Embryonic facial prominence (tissue), 1 donor: ENCODE measurements around the gene MAST4.

Experiments
- DNase-seq: peaks from one replicate; pipeline ENCODE4 v3.0.0-alpha.2; 2016; ENCODE audit errors: extremely low spot score

Gene MAST4

GRCh38 chr5:66841264-66841663, 245.1 kb downstream of the MAST4 start:
- DNase-seq, result no peak

- no peak for DNase-seq
These were observed 246.3 kb downstream of the MAST4 start for GRCh38 chr5:66842540-66842939.

GRCh38 chr5:66843065-66843464, 246.9 kb downstream of the MAST4 start:
- DNase-seq, result no peak

GRCh38 chr5:66848749-66849641, 252.8 kb downstream of the MAST4 start:
- DNase-seq, result no peak

GRCh38 chr5:66849803-66850202, 253.6 kb downstream of the MAST4 start:
- no peak for DNase-seq

- DNase-seq, result no peak
These were observed 254.3 kb downstream of the MAST4 start for GRCh38 chr5:66850354-66851075.

GRCh38 chr5:66851306-66851705, 255.1 kb downstream of the MAST4 start:
- no peak for DNase-seq

GRCh38 chr5:66854416-66854815, 258.2 kb downstream of the MAST4 start:
- no peak for DNase-seq

- no peak for DNase-seq
These were observed 260.0 kb downstream of the MAST4 start for GRCh38 chr5:66856041-66856805.

- no peak for DNase-seq
These were observed 263.3 kb downstream of the MAST4 start for GRCh38 chr5:66859526-66859925.

GRCh38 chr5:66860199-66860975, 264.2 kb downstream of the MAST4 start:
- DNase-seq, result no peak

GRCh38 chr5:66861402-66861801, 265.2 kb downstream of the MAST4 start:
- DNase-seq, result no peak

GRCh38 chr5:66862020-66862419, 265.8 kb downstream of the MAST4 start:
- no peak for DNase-seq

GRCh38 chr5:66863243-66864170, 267.3 kb downstream of the MAST4 start:
- no peak for DNase-seq

GRCh38 chr5:66864240-66864884, 268.2 kb downstream of the MAST4 start:
- DNase-seq, result no peak

- DNase-seq, result no peak
These were observed 271.6 kb downstream of the MAST4 start for GRCh38 chr5:66867618-66868322.

GRCh38 chr5:66869347-66869746, 273.2 kb downstream of the MAST4 start:
- no peak for DNase-seq

GRCh38 chr5:66870708-66871107, 274.5 kb downstream of the MAST4 start:
- no peak for DNase-seq

GRCh38 chr5:66871651-66872050, 275.5 kb downstream of the MAST4 start:
- no peak for DNase-seq
